Epithelial cell of proximal tubule (primary cell): ENCODE data around the gene NTM. TPM values are rescaled to one million over a fixed set of nuclear protein-coding genes. Genes with fewer than 3 reads are reported as not detected.

Experiments used
- DNase-seq: peaks from one replicate; pipeline ENCODE4 v3.0.0-alpha.2; 2011; ENCODE audit warnings: low read depth
- H3K4me3 ChIP-seq: 2 replicates; pipeline ENCODE4 v1.5.1; 2011; ENCODE audit warnings: low read depth, mild to moderate bottlenecking, low read length
- CTCF ChIP-seq: conservative IDR thresholded peaks from 2 replicates; pipeline ENCODE4 v1.5.1; 2012; ENCODE audit warnings: low read depth, mild to moderate bottlenecking, low read length
- total RNA-seq: library from RNA; depleted of rRNA; stranded (reverse); fragments of >200 nt; gene quantifications from 2 replicates; pipeline ENCODE4 v1.2.3, GENCODE V29; 2015

NTM gene
- total RNA-seq, 1 donor from 2014 or later = 5.3 TPM

GRCh38 chr11:131661132-131661531 is 290.7 kb downstream of the NTM start:
- DNase-seq = no peak
- TF ChIP-seq CTCF = no peak
- no peak overlapping the region for H3K4me3 ChIP-seq

GRCh38 chr11:131662317-131662972 is 292.0 kb downstream of the NTM start:
- DNase-seq = no peak

GRCh38 chr11:131662993-131663392 is 292.6 kb downstream of the NTM start:
- no peak overlapping the region for H3K4me3 ChIP-seq
- DNase-seq = no peak
- TF ChIP-seq CTCF = no peak

More at GRCh38 chr11:131662317-131662972, 292.0 kb downstream of the NTM start:
- H3K4me3 ChIP-seq = no peak overlapping the region
- TF ChIP-seq CTCF = no peak

- no peak for TF ChIP-seq CTCF
- DNase-seq = no peak
- no peak overlapping the region for H3K4me3 ChIP-seq
These were observed 293.2 kb downstream of the NTM start for GRCh38 chr11:131663405-131664200.

GRCh38 chr11:131664293-131664692 is 293.9 kb downstream of the NTM start:
- no peak overlapping the region for H3K4me3 ChIP-seq
- no peak for TF ChIP-seq CTCF
- DNase-seq = no peak

GRCh38 chr11:131664816-131665215 is 294.4 kb downstream of the NTM start:
- no peak overlapping the region for H3K4me3 ChIP-seq
- no peak for DNase-seq
- TF ChIP-seq CTCF = no peak
